ENCODE results near the gene STAT2.

The STAT2 gene

DNA sequence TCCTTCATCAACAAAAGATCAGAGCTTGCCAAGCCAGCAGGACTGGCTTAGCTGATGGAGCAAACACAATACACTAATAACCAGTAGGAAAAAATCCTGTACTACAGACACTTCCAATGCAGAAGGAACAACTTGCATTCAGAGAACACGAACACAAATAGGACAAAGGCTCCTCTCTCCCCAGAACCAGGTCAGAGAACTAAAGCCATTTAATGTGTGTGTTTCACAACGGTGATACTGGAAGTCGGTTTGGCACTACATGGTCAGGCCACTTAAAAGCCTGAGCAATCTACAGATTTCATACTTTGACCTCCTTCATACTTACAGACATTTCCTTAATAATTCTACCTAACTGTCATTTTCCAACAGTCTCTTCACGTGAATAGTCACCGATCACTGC lies 66.1 kb downstream of the STAT2 start:
- no peak for DNase-seq (ENCODE audit: low read depth)

Measured in fibroblast of gingiva (primary cell).